GM21360 (cell line): Measurements from ENCODE around the gene FLNC.

Source experiments
- ATAC-seq: cut with Tn5 transposase; IDR thresholded peaks from one replicate; pipeline ENCODE4 v1.9.1; 2021; ENCODE audit warnings: mild to moderate bottlenecking, moderate library complexity; ENCODE audit not compliant: unreplicated experiment

The FLNC gene

DNA sequence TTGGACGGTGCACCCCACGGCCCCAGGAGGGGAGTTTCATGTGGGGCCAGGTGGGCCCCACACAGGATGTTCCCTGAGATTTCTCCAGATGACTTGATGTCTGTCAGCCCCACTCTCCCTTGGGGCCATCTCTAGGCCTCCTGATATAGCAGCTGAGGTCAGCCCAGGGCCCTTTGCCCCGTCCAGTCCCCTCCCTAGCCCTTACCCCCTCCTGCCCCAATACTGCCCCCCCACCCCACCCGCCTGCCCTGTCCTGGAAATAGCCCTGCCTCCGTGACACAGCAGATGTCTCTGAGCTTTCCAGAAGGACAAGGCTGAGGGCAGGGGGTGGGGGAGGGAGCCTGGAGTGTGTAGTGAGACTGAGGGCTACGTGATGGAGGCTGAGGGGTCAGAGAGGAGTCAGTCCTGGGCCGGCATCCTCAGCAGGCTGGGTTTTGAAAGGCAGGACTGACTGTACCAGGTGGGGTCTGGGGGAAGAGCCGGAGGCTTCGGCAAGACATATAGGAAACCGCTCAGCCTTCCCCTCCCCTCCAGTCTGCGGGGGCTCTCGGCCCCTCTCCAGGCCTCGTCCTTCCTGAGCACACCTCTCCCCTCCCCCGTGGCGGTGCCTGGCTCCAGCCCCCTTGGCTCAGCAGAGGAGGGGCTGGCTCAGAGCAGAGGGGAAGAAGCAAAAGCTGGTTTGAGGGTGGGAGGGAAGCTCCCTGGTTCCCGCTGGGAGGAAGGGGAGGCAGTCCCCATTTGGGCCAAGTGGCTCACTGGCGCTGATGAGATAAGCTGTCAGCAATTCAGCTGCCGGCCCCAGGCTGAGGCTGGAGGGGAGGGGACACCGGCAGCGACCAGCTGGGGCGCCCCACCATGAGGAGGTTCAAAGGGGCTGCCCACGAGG lies 2.0 kb downstream of the FLNC start:
- no peak for ATAC-seq

DNA sequence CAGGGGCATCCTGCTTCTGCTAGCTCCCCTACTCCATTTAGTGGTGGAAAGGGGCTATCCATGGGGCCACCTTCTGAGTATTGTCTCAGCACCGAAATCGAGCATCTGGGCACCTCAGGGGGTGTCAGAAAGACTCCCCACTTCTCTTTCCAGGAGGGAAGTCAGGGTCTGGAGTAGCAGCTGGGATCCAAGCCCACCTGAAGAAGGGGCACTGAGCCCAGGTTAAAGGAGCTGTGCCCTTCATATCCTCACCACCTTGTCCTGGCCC lies 2.6 kb downstream of the FLNC start:
- no peak for ATAC-seq

DNA sequence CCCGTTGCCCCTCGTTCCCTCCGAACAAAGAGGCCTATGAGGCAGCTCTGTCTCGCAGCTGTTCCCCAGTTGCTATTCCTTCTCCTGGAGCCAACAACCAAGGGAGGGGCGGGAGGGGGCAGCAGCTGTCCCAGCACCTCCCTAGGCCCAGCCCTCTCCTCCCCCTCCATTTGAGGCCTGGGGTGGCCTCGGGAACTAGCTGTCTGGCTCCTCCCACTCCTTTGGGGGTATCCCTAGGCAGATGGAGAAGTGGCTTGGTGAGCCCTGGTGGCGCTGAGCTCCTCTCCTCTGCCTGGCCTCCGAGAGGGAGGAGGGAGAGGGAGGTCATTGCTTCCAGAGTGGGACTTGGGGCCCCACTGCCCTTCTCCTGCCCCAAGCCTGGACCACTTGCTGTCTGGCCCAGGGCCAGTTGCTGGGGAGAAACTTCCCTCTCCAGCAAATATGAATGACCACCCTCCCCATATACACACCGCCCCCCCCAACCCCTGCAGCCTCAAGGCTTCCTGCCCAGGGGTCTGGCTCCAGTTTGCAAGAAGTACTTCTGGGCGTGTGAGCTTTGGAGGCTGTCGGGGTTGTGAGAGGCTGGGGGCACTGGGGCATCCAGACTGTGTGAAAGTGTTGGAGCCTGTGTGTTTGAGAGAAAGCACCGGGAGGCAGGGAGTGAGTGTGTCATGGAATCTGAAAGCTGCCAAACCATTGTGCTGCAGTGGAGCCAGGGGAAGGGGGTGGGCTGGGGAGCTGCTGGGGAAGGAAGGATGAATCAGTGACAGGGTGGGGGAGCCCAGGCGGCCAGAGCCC lies 3.1 kb downstream of the FLNC start:
- no peak for ATAC-seq

DNA sequence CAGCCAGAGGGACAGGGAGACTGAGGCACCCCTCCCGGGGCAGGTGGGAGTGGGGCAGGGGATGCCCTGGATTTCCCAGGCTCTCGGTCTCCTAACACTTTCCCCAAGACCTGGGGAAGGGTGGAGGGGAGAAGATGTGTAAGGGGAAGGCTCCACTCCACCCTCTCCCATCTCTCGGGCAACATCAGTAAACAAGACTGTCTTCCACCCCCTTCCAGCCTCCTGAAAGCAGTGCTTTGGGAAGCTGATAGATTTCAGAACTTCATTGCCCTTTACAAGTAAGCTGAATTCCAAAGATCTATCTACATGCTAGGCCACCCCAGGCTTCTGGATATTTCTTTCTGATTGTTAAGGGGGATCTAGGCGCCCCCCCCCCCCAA lies 3.7 kb downstream of the FLNC start:
- no peak for ATAC-seq

DNA sequence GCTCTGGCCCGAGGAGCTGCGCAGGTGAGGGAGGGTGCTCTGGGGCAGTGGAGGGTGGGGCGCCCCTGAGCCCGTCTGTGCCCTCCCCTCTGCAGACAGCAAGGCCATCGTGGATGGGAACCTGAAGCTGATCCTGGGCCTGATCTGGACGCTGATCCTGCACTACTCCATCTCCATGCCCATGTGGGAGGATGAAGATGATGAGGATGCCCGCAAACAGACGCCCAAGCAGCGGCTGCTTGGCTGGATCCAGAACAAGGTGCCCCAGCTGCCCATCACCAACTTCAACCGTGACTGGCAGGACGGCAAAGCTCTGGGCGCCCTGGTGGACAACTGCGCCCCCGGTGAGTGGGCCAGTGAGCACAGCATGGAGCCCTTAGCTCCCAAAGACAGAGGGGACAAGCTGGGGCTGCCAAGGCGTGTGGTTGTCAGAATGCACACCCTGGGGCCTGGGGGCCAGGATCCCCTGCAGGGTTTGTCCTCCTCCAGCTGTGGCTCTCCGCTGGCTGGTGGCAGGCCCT lies 5.1 kb downstream of the FLNC start:
- no peak for ATAC-seq

DNA sequence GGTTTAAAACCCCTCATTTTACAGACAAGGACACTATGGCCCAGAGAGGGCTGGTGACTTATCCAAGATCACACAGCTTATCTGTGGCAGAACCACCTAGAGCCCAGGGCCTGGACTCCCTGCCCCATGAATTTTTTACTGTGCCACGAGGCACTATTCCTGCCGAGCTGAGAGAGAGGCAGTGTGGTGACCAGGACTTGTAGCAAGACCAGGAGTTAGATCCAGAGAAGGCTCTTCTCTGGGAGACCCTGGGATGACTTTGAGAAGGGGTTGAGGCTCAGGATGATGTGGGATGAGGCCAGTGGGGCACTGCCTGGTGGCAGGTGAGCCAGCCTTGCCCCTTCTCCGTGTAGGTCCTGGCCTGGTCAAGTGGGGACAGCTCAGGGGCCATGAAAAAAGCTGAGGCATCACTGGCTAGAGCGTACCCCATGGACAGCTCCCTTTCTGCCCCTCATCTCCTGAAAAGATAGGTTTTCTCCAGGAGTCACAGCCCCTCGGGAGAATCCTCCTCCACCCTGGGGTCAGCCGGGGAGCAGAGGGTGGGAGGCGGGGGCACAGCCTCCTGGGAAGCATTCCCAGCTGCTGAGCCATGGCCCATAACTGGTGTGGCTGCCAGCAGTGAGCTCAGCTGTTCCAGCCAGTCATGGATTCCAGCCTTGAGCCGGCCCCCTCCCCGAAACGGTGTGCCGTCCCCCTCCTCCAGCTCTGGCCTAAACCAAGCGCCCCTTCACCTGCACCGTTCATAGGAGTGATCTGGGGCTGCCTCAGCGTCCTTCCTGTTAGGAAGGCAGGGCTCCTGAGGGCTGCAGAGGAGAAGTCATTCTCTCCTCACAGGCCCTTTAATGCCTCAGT lies 5.8 kb downstream of the FLNC start:
- ATAC-seq, result no peak

DNA sequence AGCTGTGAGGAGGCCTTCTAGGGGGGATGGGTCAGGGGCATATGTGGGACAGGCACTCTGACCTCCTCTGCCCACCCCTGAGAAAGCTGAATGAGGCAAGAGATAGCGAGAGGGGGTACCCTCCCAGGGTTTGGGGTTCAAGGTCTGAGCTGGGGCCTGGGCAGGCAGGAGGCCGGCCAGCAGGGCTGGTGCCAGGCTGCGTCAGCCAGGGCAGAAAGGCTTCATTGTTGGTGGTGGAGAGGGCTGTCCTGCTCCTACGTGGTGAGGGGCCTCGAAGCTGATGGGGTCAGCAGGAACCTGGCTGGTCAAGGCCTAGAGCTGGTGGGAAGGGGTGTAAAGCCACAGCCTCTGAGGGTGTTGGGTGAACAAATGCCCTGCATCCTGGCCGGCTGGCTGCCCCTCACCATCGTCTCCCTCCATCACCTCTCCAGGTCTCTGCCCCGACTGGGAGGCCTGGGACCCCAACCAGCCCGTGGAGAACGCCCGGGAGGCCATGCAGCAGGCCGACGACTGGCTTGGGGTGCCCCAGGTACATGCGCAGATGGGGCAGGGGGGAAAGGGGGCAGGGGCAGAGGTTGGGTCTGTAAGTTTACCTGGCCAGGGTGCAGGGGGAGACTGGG lies 6.6 kb downstream of the FLNC start:
- ATAC-seq, result no peak

DNA sequence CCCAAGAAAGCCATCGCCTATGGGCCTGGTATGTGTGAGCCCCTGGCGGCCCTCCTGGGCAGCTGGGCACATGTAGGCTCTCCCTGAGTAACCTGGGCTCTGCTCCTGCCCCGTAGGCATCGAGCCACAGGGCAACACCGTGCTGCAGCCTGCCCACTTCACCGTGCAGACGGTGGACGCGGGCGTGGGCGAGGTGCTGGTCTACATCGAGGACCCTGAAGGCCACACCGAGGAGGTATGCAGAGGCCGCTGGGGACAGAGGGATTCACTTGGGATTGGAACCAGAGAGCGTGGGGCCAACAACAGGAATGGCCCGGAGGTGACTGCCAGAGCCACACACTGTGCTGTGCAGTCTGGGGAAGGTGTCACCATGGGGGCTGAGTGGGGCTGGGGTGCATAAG lies 7.3 kb downstream of the FLNC start:
- no peak for ATAC-seq

DNA sequence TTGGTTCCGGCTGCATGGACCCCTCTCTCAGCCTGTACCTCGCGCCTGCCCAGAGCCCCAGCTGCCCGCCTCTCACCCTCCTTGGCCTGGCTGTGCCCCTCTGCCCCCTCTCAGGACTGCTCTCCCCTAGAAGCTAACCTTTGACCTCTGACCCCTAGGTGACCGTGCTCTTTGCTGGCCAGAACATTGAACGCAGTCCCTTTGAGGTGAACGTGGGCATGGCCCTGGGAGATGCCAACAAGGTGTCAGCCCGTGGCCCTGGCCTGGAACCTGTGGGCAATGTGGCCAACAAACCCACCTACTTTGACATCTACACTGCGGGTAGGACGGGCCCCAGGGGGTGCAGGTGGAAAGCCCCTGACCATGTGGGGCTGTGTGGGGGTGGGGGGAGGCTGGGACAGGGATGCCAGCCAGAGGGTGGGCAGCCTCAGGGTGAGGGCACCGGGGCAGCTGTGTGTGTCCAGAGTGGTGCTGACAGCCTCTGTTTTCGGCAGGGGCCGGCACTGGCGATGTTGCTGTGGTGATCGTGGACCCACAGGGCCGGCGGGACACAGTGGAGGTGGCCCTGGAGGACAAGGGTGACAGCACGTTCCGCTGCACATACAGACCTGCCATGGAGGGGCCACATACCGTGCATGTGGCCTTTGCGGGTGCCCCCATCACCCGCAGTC lies 8.0 kb downstream of the FLNC start:
- ATAC-seq, result no peak

DNA sequence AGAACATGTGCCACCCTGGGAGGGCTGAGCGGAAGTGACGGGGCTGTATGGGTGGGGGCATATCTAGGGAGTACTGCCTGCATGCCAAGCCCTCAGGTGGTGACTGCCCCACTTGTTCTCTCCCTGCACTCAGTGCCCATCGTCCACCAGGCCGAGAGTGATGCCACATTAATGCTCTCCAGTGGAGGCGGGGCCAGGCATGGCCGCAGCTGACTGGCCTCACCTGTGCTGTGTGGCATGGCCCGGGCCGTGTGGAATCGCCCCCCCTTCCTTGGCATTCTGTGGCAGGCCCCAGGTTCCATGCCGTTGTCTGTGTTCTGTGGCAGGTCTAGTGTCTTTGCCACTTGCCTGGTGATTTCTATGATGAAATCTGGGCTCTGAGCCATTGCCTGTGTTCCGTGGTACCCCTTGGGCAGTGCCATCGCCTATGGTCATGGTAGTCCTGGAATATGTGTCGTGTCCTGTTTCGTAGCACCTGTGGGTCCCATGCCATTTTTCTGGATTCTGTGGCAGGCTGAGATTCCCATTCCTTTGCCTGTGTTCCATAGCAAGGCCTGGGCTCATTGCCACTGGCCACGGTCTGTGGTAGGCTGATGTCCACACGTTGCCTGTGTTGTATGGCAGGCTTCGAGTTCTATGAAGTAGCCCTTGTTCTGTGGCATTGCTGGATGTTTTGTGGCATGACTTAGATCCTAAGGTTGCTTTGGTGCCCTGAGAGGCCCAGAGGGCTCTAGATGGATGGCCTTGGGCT lies 8.9 kb downstream of the FLNC start:
- no peak for ATAC-seq

DNA sequence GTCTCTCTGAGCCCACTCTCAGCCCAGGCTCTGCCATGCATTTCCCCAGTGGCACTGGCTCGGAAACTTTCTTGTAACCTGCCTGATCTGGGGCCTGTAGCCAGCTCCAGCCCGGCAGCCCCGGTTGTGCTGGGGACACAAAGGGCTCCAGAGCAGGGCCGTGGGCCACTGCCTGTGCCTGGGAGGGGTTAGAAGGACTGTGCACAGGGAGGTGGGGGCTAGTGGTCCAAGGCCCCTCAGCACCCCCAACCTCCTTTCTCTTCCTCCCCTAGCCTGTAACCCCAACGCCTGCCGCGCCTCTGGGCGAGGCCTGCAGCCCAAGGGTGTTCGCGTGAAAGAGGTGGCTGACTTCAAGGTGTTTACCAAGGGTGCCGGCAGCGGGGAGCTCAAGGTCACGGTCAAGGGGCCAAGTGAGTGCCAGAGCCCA lies 9.6 kb downstream of the FLNC start:
- ATAC-seq, result no peak

DNA sequence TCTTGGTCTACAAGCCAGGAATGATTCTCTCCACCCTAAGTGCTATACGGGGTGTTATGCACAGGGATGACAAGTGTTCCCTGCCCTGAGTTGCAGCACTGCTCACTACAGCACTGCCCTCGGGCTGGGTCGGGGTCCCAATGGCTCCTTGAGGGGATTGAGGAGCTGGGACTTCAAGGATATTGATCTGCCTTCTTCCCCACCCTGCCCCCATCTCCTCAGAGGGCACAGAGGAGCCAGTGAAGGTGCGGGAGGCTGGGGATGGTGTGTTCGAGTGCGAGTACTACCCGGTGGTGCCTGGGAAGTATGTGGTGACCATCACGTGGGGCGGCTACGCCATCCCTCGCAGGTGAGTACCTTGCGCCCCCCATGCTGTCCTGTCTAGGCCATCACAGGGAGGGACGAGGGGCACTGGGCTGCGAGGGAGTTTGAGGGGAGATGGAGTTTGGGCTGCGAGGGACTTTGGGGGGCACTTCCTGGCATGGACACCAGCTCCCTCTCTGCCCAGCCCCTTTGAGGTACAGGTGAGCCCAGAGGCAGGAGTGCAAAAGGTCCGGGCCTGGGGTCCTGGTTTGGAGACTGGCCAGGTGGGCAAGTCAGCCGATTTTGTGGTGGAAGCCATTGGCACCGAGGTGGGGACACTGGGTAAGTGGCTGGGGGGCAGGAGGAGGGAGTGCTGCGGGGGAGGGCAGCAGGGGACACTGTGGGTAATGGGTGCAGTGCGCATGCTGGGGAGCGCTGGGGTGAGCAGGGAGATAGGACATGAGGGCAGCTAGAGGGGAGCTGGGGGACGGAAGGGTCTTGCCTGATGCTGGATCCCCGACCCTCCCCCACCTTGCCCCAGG lies 10.3 kb downstream of the FLNC start:
- ATAC-seq, result no peak

DNA sequence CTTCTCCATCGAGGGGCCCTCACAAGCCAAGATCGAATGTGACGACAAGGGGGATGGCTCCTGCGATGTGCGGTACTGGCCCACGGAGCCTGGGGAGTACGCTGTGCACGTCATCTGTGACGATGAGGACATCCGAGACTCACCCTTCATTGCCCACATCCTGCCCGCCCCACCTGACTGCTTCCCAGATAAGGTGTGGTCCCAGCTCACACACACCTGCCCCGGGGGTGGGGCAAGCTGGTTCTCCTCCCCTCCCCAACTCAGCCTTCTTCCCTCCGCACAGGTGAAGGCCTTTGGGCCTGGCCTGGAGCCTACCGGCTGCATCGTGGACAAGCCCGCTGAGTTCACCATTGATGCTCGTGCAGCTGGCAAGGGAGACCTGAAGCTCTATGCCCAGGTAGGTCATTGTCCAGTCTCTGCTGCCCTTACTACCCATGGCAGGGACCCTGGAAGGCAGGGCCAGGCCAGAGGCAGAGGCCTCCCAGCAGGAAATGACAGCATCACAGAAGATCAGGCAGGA lies 11.0 kb downstream of the FLNC start:
- no peak for ATAC-seq

DNA sequence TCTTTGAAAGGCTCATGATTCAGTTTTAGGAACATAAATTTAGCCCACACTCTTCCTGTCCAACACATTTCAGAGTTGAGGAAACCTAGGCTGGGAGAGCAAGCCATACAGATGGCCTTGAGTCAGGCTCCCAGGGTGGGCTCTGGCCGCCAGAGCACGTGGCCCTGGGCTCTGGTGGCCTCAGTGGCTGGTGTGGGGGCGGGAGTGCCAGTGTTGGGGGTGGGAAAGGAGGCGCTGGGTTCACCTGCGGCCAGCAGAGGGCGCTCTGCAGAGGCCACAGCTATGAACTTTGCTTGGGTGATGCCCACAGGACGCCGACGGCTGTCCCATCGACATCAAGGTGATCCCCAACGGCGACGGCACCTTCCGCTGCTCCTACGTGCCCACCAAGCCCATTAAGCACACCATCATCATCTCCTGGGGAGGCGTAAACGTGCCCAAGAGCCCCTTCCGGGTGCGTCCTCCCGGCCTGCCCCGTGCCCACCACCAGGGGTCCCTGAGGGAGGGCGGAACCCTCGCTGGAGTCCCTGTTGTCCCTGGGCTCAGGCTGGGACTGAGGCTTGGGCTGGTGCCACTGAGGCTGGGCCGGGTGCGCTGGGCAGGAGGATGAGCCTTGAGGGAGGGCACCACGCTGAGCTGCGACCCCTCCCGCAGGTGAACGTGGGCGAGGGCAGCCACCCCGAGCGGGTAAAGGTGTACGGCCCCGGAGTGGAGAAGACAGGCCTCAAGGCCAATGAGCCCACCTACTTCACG lies 11.9 kb downstream of the FLNC start:
- ATAC-seq, result no peak

DNA sequence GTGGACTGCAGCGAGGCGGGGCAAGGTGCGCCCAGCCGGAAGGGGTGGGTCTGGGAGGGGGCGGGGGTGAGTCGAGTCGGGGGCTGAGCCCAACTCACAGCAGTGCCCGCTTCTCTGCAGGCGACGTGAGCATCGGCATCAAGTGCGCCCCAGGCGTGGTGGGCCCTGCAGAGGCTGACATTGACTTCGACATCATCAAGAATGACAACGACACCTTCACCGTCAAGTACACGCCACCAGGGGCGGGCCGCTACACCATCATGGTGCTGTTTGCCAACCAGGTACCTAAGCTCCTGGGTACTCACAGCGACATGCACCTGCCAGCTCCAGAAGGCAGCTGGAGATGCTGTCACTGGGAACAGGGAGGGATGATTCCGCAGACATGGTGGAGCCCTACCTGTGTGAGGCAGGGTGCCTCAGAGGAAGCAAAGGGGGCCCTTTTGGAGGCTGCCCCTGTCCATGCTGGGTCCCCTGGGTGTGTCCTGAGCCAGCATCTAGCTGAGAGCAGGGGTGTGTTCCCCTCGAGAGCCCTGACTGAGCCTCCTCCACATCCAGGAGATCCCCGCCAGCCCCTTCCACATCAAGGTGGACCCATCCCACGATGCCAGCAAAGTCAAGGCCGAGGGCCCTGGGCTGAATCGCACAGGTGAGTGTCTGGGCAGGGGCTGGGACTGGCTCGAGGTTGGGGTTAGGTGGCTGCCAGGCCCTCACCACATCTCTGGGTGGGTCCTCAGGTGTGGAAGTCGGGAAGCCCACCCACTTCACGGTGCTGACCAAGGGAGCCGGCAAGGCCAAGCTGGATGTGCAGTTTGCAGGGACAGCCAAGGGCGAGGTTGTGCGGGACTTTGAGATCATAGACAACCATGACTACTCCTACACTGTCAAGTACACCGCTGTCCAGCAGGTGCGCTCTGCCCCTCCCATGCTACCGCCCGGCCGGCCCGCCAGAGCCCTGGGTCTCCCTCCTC lies 12.8 kb downstream of the FLNC start:
- no peak for ATAC-seq

DNA sequence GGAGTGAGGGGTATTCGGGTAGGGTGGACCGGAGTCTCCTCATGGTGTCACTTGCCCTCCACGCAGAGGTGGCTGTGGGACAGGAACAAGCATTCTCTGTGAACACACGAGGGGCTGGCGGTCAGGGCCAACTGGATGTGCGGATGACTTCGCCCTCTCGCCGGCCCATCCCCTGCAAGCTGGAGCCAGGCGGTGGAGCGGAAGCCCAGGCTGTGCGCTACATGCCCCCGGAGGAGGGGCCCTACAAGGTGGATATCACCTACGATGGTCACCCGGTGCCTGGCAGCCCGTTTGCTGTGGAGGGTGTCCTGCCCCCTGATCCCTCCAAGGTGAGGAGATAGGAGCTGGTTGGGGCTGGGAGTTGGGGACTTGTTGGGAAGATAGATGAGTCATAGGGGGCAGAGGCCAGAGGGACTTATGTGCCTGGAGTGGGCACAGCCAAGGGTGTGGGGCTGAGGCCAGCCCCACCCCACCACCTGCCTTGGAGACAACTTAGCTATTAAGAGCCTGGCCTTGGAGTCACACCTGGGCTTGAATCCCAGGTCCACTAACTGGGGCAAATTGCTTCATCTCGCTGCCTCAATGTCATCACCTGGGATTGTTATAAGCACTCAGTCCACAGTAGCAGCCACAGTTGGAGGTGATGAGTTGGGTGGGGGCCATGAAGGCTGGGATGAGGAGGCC lies 13.9 kb downstream of the FLNC start:
- no peak for ATAC-seq
